Upper lobe of left lung (tissue), 4 donors: ENCODE data around the gene RP9.

Experiments
- CTCF ChIP-seq, 6 experiments: fragments of 450-650 bp in 4 of 6; fragments of 200-600 bp in 2 of 6; sonication (generic) in 2 of 6; IDR thresholded peaks; one replicate each; pipeline ENCODE4 v1.5.1; 2016 to 2019; ENCODE audit warnings: antibody characterized with exemption in 6 of 6
- EP300 ChIP-seq, 4 donors: sonication (generic); formaldehyde crosslinking; IDR thresholded peaks; one replicate each; pipeline ENCODE4 v1.5.1; 2017; ENCODE audit warnings: antibody characterized with exemption in 4 of 4, control low read depth in 2 of 4
- POLR2A ChIP-seq, 4 donors: fragments of 450-650 bp; IDR thresholded peaks; one replicate each; pipeline ENCODE4 v1.5.1; 2016 to 2017; ENCODE audit warnings: antibody characterized with exemption in 4 of 4, mild to moderate bottlenecking in 2 of 4
- POLR2AphosphoS5 ChIP-seq, 2 donors: sonication (generic); formaldehyde crosslinking; IDR thresholded peaks; one replicate each; pipeline ENCODE4 v1.5.1; 2017; ENCODE audit warnings: antibody characterized with exemption in 2 of 2

- no peak for TF ChIP-seq CTCF (IDR thresholded peaks at IDR 0.05)
- TF ChIP-seq POLR2AphosphoS5 (IDR thresholded peaks at IDR 0.05): no peak
- TF ChIP-seq POLR2A (IDR thresholded peaks at IDR 0.05): no peak
- no peak for TF ChIP-seq EP300 (IDR thresholded peaks at IDR 0.05)
These were observed 18.1 kb downstream of the RP9 start for GRCh38 chr7:33091111-33091531.
